GM18526 (cell line): ENCODE measurements around the gene SDCBP2.

ENCODE experiments used
- POLR2A ChIP-seq: IDR thresholded peaks from 3 replicates; pipeline ENCODE4 v1.6.1; 2011; ENCODE audit not compliant: insufficient read length; ENCODE audit errors: extremely low read depth

The SDCBP2 gene, protein sequence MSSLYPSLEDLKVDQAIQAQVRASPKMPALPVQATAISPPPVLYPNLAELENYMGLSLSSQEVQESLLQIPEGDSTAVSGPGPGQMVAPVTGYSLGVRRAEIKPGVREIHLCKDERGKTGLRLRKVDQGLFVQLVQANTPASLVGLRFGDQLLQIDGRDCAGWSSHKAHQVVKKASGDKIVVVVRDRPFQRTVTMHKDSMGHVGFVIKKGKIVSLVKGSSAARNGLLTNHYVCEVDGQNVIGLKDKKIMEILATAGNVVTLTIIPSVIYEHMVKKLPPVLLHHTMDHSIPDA

DNA sequence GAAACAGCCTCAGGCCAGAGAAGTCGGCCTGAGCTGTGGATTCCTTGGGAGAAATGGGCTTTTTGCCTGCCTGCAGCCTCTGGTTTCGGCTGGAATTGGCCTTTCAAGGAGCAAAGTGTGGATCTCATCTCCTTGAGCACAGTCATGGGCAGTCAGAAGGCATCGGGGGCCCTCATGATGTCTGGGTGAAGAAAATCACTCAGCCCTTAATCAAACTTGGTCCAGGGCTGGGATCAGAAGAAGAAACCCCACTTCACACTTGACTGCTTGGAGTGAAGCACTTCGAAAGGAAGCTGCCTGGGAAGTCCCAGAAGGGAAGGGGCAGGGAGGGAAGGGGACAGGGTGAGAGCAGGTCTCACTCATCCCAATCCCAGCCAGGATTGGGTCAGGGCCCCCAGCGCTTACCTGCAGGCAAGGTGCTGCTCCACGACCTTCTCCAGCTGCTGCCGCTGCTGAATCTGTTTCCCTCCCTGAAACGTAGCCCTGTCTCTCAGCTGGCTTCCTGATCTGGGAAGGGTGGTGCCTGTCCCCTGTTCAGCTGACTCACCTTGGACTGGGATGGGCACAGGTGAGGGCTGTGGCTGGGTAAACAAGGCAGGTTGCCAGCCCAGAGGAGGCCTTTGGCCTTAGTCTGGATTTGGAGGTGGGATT, at the start of gene SDCBP2:
SDCBP2 (minus strand) TSS at position 460 of the 651 bp plus-strand sequence. CDS start 8,723 bp downstream, outside the sequence.
- no peak for TF ChIP-seq POLR2A

DNA sequence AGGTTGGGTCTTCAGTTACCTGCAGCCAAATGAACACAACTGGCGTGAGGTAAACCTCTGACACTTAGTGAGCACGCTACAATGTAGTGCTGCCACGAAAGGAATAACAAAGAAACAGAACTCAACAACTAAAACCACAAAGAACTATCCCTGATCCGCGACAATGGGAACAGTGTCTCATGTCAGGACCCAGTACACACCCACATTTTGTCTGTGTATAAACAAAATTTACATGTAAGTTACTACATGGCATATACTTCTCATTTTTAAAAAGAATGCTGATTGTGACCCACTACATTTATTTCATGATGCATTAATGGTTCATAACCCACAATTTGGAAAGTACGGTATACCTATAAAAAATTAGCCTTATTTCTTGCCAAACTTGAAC, 49.8 kb upstream of the SDCBP2 start:
- no peak for TF ChIP-seq POLR2A

DNA sequence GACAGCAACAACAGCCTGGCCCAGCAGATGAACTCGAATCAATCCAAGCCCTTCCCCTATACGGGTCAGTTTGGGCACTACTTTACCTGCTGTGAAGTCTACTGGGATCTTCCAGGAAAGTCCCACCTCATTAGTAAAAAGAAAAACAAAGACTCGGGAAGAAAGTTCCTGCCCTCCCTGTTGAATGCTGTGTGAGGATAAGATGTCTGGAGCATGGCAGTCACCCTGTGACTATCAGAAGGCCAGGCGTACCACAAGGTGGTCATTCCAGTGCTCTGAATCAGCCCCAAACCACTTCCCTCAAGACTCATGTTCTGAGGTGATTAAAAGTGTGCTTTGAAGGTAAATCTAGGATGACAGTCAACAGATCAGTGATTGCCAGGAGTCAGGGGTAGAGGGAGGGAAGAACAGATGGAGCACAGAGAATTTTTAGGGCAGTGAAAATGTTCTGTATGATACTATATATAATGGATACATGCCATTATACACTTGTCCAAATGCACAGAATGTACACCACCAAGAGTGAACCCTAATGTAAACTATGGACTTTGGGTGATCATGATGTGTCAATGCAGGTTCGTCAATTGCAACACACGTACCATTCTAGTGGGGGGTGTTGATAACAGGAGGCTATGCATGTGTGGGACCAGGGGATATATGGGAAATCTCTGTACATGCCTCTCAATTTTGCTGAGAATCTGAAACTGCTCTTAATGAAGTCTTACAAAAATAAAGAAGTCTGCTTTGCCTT, 49.2 kb upstream of the SDCBP2 start:
- no peak for TF ChIP-seq POLR2A

DNA sequence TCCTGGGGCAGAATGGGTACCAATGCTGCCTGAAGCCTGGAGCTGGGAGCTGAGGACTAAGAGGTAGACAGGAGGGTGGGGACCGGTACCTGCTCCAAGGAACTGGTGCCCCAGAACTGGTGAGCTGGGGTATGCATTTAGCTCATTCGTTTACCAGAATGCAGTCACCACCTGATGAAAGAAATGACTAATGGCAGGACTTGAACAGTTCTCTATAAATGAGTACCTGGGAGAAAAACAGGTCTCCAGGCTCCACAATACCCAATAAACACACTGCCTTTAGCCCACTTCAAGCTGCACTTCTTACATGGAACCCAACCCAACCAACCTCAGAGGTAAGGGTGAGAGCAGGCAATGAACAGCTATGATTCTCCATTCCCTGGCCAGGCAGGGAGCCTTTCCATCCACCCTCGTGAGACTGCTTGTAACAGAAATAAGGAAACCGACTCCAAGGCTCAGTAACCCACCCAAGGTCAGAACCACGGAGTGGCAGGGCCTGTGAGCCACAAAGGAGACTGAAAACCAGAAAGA, 48.5 kb upstream of the SDCBP2 start:
- no peak for TF ChIP-seq POLR2A

DNA sequence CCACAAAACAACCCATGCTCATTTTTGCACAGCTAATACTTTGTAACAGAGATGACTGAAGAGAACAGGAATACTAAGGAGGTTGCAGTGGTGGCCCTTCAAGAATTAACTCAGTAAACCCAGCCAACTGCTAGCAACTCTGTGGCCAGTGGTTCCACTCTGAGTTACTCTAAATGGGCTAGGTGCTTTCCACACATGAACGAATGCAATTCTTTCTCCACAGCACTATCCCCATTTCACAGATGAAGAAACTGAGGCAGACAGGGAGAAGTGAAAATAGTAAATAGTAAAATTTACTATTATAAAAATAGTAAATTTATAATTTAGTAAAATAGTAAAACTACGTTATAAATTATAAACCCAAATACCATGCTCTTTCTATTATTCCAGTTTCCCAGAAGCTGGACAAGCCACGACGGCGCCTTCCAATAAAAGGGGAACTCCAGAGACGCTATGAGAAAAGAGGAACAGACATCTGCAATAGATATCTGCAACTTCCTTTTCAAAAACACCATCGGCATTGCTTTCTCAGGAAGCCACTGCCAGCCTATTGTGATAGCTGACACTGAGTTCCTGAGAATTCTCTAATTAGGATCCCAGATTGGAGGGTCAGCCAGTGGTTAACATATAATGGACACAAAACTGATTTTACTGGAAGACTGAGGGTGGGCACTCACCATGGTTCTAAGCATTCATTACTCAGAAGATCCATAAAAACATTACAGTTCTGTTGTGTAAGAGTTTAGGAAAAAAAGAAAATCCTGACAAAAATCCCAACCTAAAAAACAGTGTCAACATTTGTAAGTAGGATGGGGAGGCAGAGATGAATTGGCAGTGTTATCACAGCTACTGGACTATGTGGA, 47.7 kb upstream of the SDCBP2 start:
- no peak for TF ChIP-seq POLR2A

DNA sequence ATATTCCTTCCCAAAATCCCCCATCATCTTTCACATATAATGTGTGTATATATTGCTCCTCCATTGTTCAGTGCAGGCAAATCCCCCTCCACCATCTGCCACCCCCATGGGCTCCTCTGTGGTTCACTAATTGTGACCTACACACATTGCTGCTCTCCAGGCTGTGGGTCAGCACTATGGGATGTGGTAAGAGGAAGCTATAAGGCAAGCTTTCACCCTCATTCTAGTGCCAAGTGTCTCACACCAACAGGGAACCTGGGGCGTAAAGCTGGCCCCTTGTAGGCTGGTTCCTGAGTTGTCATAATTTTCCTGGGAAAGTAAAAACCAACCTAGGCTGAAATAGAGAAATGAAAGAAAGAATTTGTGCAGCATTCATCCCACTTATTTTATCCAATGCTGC, 47.1 kb upstream of the SDCBP2 start:
- TF ChIP-seq POLR2A: no peak

DNA sequence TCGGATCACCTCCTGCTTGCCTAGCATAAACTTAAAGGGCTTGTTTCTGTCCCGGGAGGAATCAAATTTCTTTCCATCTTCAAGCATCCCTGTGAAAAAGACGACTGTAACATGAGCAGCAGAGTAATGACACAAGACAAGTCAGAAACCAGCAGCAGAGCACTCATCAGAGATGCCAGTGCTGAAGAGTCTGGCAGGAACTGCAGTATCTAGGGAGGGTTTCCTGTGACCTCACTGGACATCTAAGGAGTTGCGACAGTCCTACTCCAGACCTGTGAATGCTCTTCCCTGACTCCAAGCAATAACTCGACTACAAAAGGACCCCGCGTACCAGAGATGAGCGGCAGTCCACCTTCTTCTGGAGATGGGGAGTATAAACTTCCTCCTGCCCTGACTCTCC, 46.6 kb upstream of the SDCBP2 start:
- no peak for TF ChIP-seq POLR2A

DNA sequence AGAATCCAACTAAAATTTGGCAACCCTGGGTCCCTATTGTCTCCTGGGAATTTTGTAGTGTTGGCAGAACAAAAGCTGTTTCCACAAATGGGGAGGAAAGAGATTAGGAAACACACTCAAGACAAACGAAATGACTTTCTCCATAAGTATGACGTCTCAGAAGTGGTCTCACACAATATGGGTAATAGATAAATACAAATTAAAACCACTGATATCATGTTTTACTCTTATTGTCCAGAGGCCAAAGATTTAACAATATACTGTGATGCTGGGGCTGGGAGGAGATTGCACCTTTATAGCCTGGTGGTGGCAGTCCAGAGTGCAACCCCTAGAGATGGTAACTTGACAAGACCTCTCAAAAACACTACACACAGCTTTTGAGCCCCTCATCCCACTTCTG, 45.3 kb upstream of the SDCBP2 start:
- TF ChIP-seq POLR2A: no peak

DNA sequence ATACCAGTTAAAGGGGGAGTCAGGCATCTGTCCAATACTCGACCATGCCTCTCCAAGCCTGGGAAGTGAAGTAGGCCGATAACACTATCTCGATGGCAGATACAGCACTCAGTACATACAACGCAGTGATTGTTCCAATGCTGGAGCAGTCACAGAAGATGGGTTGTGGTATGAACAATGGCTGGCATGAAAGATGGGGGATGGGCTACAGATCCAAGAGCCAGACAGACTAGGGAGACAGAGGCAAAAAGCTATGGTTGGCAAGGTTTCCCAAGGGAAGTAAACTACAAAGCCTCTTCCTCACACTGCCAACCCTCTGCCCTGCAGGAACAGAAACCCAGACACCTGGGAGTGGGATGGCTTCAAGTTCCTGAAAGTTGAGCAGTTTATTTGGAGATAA, 44.7 kb upstream of the SDCBP2 start:
- TF ChIP-seq POLR2A: no peak

DNA sequence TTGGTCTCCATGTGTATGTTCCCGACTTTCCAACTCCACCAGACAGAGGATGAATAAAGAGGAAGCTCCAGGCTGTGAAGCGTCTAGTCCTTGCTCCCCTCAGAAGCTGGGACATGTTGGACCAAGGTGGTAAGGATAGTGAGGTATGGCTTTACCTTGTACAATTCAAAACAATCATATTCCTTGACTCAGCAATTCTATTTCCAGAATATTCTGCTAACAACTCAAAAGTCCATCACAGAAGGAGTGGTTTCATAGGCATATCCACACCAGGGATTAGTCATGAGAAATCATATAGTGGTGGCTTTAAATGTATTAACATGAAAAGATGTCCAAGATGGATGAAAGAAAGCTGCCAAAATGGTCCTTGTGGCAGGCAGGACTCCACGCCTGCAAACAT, 44.1 kb upstream of the SDCBP2 start:
- TF ChIP-seq POLR2A: no peak

DNA sequence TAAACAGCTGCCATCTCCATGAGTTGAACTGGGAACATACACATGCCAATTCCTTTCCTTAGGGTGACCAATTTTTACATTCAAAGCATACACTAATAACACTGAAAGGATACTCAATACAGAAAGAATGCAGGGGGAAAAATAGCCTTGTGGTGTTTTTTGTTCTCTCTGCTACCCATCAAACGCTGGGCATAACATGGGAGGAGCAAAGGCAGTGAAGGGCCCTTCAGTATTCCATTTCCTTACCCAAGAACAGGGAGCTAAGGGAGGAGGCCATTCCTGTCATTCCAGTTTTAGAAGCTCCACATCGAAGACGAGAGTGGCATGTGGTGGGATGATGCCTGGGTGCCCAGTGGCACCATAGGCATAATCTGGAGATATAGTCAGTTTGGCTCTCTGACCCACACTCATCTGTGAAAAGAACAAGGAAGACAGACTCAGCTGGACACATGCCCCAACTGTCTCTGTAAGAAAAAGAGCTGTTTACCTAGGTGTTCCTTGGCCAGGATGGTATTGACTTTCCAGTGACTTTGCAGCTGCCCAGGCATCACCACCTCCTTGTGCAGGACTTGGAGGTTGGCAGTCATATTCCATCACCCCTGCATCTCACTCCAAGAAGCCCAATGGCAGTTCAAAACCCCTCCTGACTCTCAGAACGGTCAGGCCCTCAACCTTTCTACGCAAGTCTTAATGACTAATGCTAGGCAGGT, 43.0 kb upstream of the SDCBP2 start:
- no peak for TF ChIP-seq POLR2A

DNA sequence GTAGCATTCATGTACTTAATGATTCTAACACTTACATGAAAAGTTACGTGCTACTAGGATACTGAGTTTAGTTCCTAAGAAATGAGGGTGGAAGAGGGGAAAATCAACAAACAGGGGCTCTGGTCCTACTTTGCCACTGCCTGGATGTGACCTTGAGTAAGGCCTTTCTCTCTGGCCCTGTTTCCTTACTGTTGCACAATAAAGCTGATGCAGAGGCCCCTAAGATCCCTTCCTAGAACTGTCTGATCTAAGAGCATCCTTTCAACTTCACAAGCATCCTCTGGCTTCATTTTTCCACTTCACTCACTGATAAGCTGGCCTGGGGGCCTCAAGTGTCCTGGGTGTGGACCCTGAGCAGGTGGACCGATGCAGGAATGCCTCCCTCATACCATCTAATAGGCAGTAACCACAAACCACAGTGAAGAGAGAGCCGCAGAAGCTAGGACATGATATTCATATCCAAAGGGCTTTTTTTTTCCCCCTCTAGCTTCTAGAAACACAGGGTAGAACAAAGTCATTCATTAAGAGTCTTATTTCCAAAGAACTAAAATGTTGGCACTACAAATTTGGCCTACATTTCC, 42.4 kb upstream of the SDCBP2 start:
- no peak for TF ChIP-seq POLR2A

DNA sequence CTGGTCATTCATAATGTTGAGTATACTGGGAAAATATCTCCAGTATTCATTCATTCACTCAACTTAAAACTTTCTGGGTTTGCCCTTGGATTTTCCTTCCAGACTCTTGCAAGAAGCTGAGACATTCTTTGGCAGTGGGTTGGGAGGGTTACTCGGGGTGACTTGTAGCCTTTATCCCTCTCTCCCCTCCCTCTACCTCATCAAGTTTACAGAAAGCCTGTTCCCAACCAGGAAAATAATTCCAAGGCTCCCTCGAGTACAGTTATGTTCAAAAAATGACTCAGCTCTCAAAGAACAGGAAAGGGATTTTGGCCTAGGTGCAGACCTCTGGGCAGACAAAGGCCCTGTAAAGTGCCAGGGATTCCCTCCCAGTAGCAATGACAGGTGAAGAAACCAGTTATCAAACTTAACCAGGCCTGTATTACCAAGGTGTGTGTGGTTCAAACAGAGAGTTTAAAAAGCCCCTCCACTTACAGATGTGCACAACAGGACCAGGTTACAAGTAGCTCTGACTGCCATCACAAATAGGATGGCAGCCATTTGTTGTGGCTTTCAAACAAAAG, 41.7 kb upstream of the SDCBP2 start:
- no peak for TF ChIP-seq POLR2A

DNA sequence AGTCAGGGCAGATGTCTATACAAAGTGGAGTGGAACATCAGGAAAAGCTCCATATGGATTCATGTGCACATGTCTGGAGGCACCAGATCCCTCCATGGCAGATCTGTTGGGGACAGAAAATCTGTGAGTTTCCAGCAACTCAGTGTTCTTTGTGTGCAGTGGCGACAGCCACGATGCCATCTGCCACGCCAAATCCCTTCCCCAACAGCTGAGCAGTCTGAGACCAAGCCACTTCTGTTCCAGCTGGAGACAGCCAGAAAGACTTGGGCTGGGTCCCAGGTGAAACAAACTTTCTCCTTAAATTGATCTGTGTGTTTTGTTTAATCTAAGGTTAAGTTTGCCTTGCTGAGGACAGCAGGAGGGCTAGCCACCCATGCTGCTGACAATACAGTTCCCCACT, 41.0 kb upstream of the SDCBP2 start:
- no peak for TF ChIP-seq POLR2A
